ENCODE data around the gene UQCC2.

UQCC2 gene

GRCh38 chr6:33748841-33749240 is 37.3 kb upstream of the UQCC2 start:
- no peak for TF ChIP-seq CTCF (IDR thresholded peaks at IDR 0.05; ENCODE audit: low read depth, low read length)
- H3K4me3 ChIP-seq (replicated peaks in 1 of 2; ENCODE audit: low read depth in 2 of 2, low read length in 2 of 2): no peak overlapping the region
- DNase-seq (ENCODE audit: low read depth in 2 of 2): no peak

GRCh38 chr6:33747823-33748222 is 36.3 kb upstream of the UQCC2 start:
- no peak overlapping the region for H3K4me3 ChIP-seq (replicated peaks in 1 of 2; ENCODE audit: low read depth in 2 of 2, low read length in 2 of 2)
- TF ChIP-seq CTCF (IDR thresholded peaks at IDR 0.05; ENCODE audit: low read depth, low read length): no peak
- no peak for DNase-seq (ENCODE audit: low read depth in 2 of 2)

GRCh38 chr6:33746651-33747100 is 35.2 kb upstream of the UQCC2 start, which contains the start of gene IP6K3:
Gene IP6K3, minus strand, starts transcription at chr6:33746905. Its CDS starts 11,429 bp downstream, at chr6:33735476.
- TF ChIP-seq CTCF (IDR thresholded peaks at IDR 0.05; ENCODE audit: low read depth, low read length): no peak
- no peak for DNase-seq (ENCODE audit: low read depth in 2 of 2)
- peak within 1 kb of the TSS; percentile 1 to 21 for H3K4me3 ChIP-seq (replicated peaks in 1 of 2; ENCODE audit: low read depth in 2 of 2, low read length in 2 of 2)

- TF ChIP-seq CTCF (IDR thresholded peaks at IDR 0.05; ENCODE audit: low read depth, low read length): peak; percentile 2
- peak; percentile 57 to 69 for DNase-seq (ENCODE audit: low read depth in 2 of 2)
- peak overlapping the region; percentile 1 to 21 for H3K4me3 ChIP-seq (replicated peaks in 1 of 2; ENCODE audit: low read depth in 2 of 2, low read length in 2 of 2)
Measured at GRCh38 chr6:33746036-33746600, 34.6 kb upstream of the UQCC2 start.

- no peak overlapping the region for H3K4me3 ChIP-seq (replicated peaks in 1 of 2; ENCODE audit: low read depth in 2 of 2, low read length in 2 of 2)
- no peak for DNase-seq (ENCODE audit: low read depth in 2 of 2)
- no peak for TF ChIP-seq CTCF (IDR thresholded peaks at IDR 0.05; ENCODE audit: low read depth, low read length)
Measured at GRCh38 chr6:33745548-33745947, 34.0 kb upstream of the UQCC2 start.

- no peak for DNase-seq (ENCODE audit: low read depth in 2 of 2)
- no peak for TF ChIP-seq CTCF (IDR thresholded peaks at IDR 0.05; ENCODE audit: low read depth, low read length)
- H3K4me3 ChIP-seq (replicated peaks in 1 of 2; ENCODE audit: low read depth in 2 of 2, low read length in 2 of 2): no peak overlapping the region
Measured at GRCh38 chr6:33744895-33745546, 33.5 kb upstream of the UQCC2 start.

Measured in cardiac fibroblast (primary cell).